HEK293 (cell line): ENCODE data around the gene ZNF780B.

ENCODE experiments used
- CTCF ChIA-PET: fragments of 350-600 bp; formaldehyde crosslinking; extraction: SDS; loops from one replicate; lab custom pipeline; 2021; ENCODE audit warnings: antibody characterized with exemption; lab: Yijun Ruan, JAX
- POLR2A ChIA-PET: fragments of 300-600 bp; formaldehyde crosslinking; extraction: SDS; loops from one replicate; lab custom pipeline; 2020; ENCODE audit warnings: antibody characterized with exemption, inconsistent platforms; lab: Yijun Ruan, JAX
- H3K27ac ChIP-seq: fragments of 200-500 bp; sonication (Bioruptor generic); 2 replicates; pipeline ENCODE4 v1.5.1; 2014; ENCODE audit warnings: low read depth, low read length, control low read depth, inconsistent platforms; ENCODE audit errors: extremely low read depth
- H3K36me3 ChIP-seq, 2 experiments: fragments of 200-500 bp in 1 of 2; sonication (Bioruptor generic) in 1 of 2; 1 replicate in 1 of 2; 2 replicates in 1 of 2; pipeline ENCODE4 v1.5.1; 2014 to 2017; ENCODE audit warnings: inconsistent platforms in 2 of 2, low read length in 2 of 2; ENCODE audit not compliant: control insufficient read depth in 2 of 2, insufficient read depth in 1 of 2
- H3K4me1 ChIP-seq: fragments of 200-500 bp; sonication (Bioruptor generic); 2 replicates; pipeline ENCODE4 v1.5.1; 2014; ENCODE audit warnings: mild to moderate bottlenecking, low read length, inconsistent platforms; ENCODE audit not compliant: control insufficient read depth, insufficient read depth
- H3K4me3 ChIP-seq: 2 replicates; pipeline ENCODE4 v1.5.1; 2011; ENCODE audit warnings: low read depth, mild to moderate bottlenecking, control low read depth, low read length, moderate library complexity
- H3K9me3 ChIP-seq: fragments of 200-500 bp; sonication (Bioruptor generic); 2 replicates; pipeline ENCODE4 v1.5.1; 2014; ENCODE audit warnings: low read depth, low read length, inconsistent platforms; ENCODE audit not compliant: control insufficient read depth, insufficient read depth
- IKZF3 ChIP-seq: fragments of 450-650 bp; IDR thresholded peaks from 2 replicates; pipeline ENCODE4 v1.5.0; 2018; ENCODE audit warnings: missing biosample characterization, mild to moderate bottlenecking, missing genetic modification characterization, moderate library complexity
- PBX3 ChIP-seq: sonication (generic); formaldehyde crosslinking; IDR thresholded peaks from 2 replicates; pipeline ENCODE4 v1.8.1; 2022; ENCODE audit warnings: mild to moderate bottlenecking, moderate library complexity, missing genetic modification reagents
- PRDM1 ChIP-seq: fragments of 450-650 bp; formaldehyde crosslinking; IDR thresholded peaks from 2 replicates; pipeline ENCODE4; 2016; ENCODE audit warnings: missing biosample characterization, missing genetic modification characterization
- SETDB1 ChIP-seq: IDR thresholded peaks from one replicate; pipeline ENCODE4 v1.6.1; 2017; ENCODE audit warnings: mild to moderate bottlenecking, low read length, moderate library complexity, mixed read lengths; ENCODE audit not compliant: insufficient read length
- ZBTB8A ChIP-seq: fragments of 450-650 bp; formaldehyde crosslinking; IDR thresholded peaks from 2 replicates; pipeline ENCODE4 v1.5.1; 2016; ENCODE audit warnings: missing biosample characterization, missing genetic modification characterization
- ZNF114 ChIP-seq: fragments of 450-650 bp; formaldehyde crosslinking; IDR thresholded peaks from 2 replicates; pipeline ENCODE4 v1.5.0; 2017; ENCODE audit warnings: missing biosample characterization, missing genetic modification characterization
- ZNF121 ChIP-seq: fragments of 450-650 bp; formaldehyde crosslinking; IDR thresholded peaks from 2 replicates; pipeline ENCODE4 v1.5.1; 2016; ENCODE audit warnings: missing biosample characterization, missing genetic modification characterization
- ZNF138 ChIP-seq: fragments of 450-650 bp; formaldehyde crosslinking; IDR thresholded peaks from 2 replicates; pipeline ENCODE4 v1.5.1; 2016; ENCODE audit warnings: missing biosample characterization, missing genetic modification characterization, borderline replicate concordance
- ZNF221 ChIP-seq: fragments of 450-650 bp; formaldehyde crosslinking; IDR thresholded peaks from 2 replicates; pipeline ENCODE4 v1.5.1; 2017; ENCODE audit warnings: missing biosample characterization, missing genetic modification characterization, borderline replicate concordance
- ZNF510 ChIP-seq: fragments of 450-650 bp; formaldehyde crosslinking; IDR thresholded peaks from 2 replicates; pipeline ENCODE4 v1.5.1; 2018; ENCODE audit warnings: mild to moderate bottlenecking, missing genetic modification characterization, missing biosample characterization; ENCODE audit not compliant: insufficient replicate concordance
- ZNF548 ChIP-seq: fragments of 450-650 bp; formaldehyde crosslinking; IDR thresholded peaks from 2 replicates; pipeline ENCODE4 v1.5.1; 2016; ENCODE audit warnings: missing biosample characterization, missing genetic modification characterization
- ZNF585B ChIP-seq: fragments of 450-650 bp; formaldehyde crosslinking; IDR thresholded peaks from 2 replicates; pipeline ENCODE4 v1.5.1; 2016; ENCODE audit warnings: missing biosample characterization, missing genetic modification characterization
- ZNF830 ChIP-seq: fragments of 450-650 bp; IDR thresholded peaks from 2 replicates; pipeline ENCODE4 v1.5.0; 2018; ENCODE audit warnings: missing biosample characterization, missing genetic modification characterization, low read depth, mild to moderate bottlenecking, moderate library complexity
- TF ChIP-seq, protein P1 (sequence below): fragments of 450-650 bp; formaldehyde crosslinking; IDR thresholded peaks from 2 replicates; pipeline ENCODE4 v1.5.1; 2017; ENCODE audit warnings: missing biosample characterization, missing genetic modification characterization
- TF ChIP-seq, protein P2 (sequence below): fragments of 450-650 bp; formaldehyde crosslinking; IDR thresholded peaks from 2 replicates; pipeline ENCODE4 v1.5.0; 2017; ENCODE audit warnings: missing biosample characterization, missing genetic modification characterization, borderline replicate concordance
- TF ChIP-seq, protein P3 (sequence below): fragments of 450-650 bp; formaldehyde crosslinking; IDR thresholded peaks from 2 replicates; pipeline ENCODE4 v1.5.1; 2016; ENCODE audit warnings: missing biosample characterization, missing genetic modification characterization
- TF ChIP-seq, protein P4 (sequence below): fragments of 450-650 bp; formaldehyde crosslinking; optimal IDR thresholded peaks from 2 replicates; pipeline ENCODE3; 2016; ENCODE audit warnings: missing biosample characterization, mild to moderate bottlenecking, missing genetic modification characterization

Gene ZNF780B

DNA sequence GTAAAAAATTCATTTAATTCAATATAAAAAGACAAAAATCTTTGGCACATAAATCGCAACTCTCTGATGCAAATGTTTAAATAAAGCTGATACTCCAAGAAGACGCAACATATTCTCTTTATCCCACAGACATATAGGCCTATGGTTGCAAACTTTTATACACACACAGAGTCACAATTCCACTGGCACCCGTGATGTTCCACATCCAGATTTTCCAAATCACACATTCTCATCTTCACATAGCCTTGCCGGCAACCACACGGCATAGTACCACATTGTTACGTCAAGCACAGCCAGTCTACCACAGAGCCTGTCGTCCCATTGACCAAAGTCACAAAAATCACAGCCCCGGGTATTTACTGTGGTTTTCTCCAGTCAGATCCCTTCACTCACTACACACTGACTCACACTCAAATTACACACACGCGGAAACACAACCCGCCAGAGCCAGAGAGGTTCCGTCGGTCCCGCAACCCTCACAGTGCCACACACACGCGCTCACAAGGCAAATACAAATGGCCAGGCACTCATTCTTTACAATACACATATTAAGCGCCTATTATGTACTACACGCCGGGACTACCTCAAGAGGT is 59.7 kb downstream of the ZNF780B start (continued):
- no peak for TF ChIP-seq ZNF138
- TF ChIP-seq, protein P1, sequence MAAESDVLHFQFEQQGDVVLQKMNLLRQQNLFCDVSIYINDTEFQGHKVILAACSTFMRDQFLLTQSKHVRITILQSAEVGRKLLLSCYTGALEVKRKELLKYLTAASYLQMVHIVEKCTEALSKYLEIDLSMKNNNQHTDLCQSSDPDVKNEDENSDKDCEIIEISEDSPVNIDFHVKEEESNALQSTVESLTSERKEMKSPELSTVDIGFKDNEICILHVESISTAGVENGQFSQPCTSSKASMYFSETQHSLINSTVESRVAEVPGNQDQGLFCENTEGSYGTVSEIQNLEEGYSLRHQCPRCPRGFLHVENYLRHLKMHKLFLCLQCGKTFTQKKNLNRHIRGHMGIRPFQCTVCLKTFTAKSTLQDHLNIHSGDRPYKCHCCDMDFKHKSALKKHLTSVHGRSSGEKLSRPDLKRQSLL, result no peak
- TF ChIP-seq, protein P2, sequence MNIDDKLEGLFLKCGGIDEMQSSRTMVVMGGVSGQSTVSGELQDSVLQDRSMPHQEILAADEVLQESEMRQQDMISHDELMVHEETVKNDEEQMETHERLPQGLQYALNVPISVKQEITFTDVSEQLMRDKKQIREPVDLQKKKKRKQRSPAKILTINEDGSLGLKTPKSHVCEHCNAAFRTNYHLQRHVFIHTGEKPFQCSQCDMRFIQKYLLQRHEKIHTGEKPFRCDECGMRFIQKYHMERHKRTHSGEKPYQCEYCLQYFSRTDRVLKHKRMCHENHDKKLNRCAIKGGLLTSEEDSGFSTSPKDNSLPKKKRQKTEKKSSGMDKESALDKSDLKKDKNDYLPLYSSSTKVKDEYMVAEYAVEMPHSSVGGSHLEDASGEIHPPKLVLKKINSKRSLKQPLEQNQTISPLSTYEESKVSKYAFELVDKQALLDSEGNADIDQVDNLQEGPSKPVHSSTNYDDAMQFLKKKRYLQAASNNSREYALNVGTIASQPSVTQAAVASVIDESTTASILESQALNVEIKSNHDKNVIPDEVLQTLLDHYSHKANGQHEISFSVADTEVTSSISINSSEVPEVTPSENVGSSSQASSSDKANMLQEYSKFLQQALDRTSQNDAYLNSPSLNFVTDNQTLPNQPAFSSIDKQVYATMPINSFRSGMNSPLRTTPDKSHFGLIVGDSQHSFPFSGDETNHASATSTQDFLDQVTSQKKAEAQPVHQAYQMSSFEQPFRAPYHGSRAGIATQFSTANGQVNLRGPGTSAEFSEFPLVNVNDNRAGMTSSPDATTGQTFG, result no peak; the same call in 1 of the 2 replicates

DNA sequence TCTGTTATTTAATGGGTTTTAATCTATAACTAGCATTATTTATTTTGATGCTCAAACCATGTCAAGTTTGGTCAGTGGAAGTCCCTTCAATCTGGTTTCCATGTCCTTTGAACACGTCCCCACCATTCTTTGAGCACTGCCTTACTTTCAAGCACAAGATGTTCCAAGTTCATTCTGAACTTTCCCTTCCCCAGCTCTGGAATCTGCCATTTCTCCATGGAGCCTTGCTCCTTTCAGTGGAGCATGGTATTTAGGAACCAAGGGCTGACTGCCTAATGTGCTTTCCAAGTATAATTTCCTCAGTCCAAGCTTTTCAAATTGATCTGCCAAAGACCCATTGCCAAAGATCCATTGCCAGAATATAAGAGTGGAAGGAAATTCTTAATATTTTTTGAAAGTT is 60.2 kb downstream of the ZNF780B start:
- peaks cover 0 to 33% of the 10 kb centered on the region in 2 experiments; a peak in 2 of 3 replicates for H3K36me3 ChIP-seq
- peaks cover 9% of the 10 kb centered on the region for H3K4me1 ChIP-seq
- no peak overlapping the region for H3K27ac ChIP-seq
- peak; percentile 77; the same call in 1 of the 2 replicates for TF ChIP-seq PRDM1 (tag by site-specific recombination)
- no peak for TF ChIP-seq ZNF830 (tag by site-specific recombination)
- 0 out of 2 replicates have a peak, but pooled peaks have one; percentile 26 for TF ChIP-seq IKZF3 (tag by site-specific recombination)
- H3K4me3 ChIP-seq, result no peak overlapping the region; the same call in 1 of the 2 replicates
- H3K9me3 ChIP-seq, result 0 out of 2 replicates have a peak, but pooled peaks cover 4% of the 10 kb centered on the region
- ChIA-PET CTCF (interaction anchor here (0.9 to 2.5 kb wide), 3 partner anchors 25 to 172 kb away, joined by 3 to 17 read pairs (median 3); partner anchors contain the start of gene PSMC4), POLR2A (interaction anchor here (1.8 to 3.1 kb wide), 3 partner anchors 10 to 150 kb away, joined by 8 to 49 read pairs (median 9); partner anchors contain the start of genes FBL and PSMC4)

DNA sequence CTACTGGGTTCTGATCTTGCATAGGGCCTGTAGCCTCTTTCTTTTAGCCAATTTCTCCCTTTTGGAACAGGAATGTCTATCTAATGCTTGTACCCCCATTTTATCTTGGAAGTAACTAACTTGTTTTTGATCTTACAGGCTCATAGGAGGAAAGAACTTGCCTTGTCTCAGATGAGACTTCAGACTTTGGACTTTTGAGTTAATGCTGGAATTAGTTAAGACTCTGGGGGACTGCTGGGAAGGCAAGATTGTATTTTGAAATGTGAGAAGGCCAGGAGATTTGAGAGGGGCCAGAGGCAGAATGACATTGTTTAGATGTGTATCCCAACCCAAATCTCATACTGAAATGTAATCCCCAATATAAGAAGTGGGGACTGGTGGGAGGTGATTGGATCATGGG is 61.7 kb downstream of the ZNF780B start:
- CTCF ChIA-PET, result no interaction called here
- Histone ChIP-seq H3K9me3 (peaks cover 4% of the 10 kb centered on the region; the same call in 1 of the 2 replicates), H3K27ac (no peak overlapping the region), H3K4me3 (no peak overlapping the region), H3K36me3 (peaks cover 0 to 29% of the 10 kb centered on the region in 2 experiments; a peak in 2 of 3 replicates), H3K4me1 (peaks cover 9% of the 10 kb centered on the region)
- TF ChIP-seq ZNF121 (tag by site-specific recombination), result no peak
- TF ChIP-seq ZBTB8A (tag by site-specific recombination), result no peak
- TF ChIP-seq, protein P3, sequence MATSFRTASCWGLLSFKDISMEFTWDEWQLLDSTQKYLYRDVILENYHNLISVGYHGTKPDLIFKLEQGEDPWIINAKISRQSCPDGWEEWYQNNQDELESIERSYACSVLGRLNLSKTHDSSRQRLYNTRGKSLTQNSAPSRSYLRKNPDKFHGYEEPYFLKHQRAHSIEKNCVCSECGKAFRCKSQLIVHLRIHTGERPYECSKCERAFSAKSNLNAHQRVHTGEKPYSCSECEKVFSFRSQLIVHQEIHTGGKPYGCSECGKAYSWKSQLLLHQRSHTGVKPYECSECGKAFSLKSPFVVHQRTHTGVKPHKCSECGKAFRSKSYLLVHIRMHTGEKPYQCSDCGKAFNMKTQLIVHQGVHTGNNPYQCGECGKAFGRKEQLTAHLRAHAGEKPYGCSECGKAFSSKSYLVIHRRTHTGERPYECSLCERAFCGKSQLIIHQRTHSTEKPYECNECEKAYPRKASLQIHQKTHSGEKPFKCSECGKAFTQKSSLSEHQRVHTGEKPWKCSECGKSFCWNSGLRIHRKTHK, result no peak
- POLR2A ChIA-PET, result interaction anchor here (1.1 kb wide), 1 partner anchor 24 kb away, joined by 3 read pairs; the partner anchor contains the start of gene PSMC4

- POLR2A ChIA-PET, result interaction anchor here (1.0 kb wide), 1 partner anchor 23 kb away, joined by 3 read pairs; no protein-coding TSS in a partner anchor
- H3K36me3 ChIP-seq, result peaks cover 0 to 25% of the 10 kb centered on the region in 2 experiments; a peak in 2 of 3 replicates
- no peak overlapping the region for H3K4me3 ChIP-seq
- no peak overlapping the region for H3K27ac ChIP-seq
- CTCF ChIA-PET, result interaction anchor here (0.8 kb wide), 1 partner anchor 151 kb away, joined by 5 read pairs; no protein-coding TSS in a partner anchor
- H3K4me1 ChIP-seq, result peaks cover 9% of the 10 kb centered on the region
- H3K9me3 ChIP-seq, result peaks cover 8% of the 10 kb centered on the region; the same call in 1 of the 2 replicates
- TF ChIP-seq ZNF548 (tag by site-specific recombination) (no peak), ZNF585B (tag by site-specific recombination) (peak; percentile 100), ZNF114 (tag by site-specific recombination) (no peak), PBX3 (CRISPR knock-in tag) (no peak), ZNF510 (tag by site-specific recombination) (peak; percentile 40), SETDB1 (peak; percentile 80), ZNF221 (tag by site-specific recombination) (0 out of 2 replicates have a peak, but pooled peaks have one; percentile 20)
- TF ChIP-seq, protein P4, sequence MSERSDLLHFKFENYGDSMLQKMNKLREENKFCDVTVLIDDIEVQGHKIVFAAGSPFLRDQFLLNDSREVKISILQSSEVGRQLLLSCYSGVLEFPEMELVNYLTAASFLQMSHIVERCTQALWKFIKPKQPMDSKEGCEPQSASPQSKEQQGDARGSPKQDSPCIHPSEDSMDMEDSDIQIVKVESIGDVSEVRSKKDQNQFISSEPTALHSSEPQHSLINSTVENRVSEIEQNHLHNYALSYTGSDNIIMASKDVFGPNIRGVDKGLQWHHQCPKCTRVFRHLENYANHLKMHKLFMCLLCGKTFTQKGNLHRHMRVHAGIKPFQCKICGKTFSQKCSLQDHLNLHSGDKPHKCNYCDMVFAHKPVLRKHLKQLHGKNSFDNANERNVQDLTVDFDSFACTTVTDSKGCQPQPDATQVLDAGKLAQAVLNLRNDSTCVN (tag by site-specific recombination), result peak; percentile 11
- TF ChIP-seq, all 188 proteins: peak for 5
Observed at GRCh38 chr19:39993605-39994004, 62.4 kb downstream of the ZNF780B start.
